Islet precursor cell (in vitro differentiated cells): ENCODE measurements around the gene C18orf63.
A peak's percentile ranks its signal among the peaks of the same experiment; 100 is the strongest.

Experiments
- DNase-seq: peaks from one replicate; pipeline ENCODE4 v3.0.0-alpha.2; 2018

C18orf63 gene

DNA sequence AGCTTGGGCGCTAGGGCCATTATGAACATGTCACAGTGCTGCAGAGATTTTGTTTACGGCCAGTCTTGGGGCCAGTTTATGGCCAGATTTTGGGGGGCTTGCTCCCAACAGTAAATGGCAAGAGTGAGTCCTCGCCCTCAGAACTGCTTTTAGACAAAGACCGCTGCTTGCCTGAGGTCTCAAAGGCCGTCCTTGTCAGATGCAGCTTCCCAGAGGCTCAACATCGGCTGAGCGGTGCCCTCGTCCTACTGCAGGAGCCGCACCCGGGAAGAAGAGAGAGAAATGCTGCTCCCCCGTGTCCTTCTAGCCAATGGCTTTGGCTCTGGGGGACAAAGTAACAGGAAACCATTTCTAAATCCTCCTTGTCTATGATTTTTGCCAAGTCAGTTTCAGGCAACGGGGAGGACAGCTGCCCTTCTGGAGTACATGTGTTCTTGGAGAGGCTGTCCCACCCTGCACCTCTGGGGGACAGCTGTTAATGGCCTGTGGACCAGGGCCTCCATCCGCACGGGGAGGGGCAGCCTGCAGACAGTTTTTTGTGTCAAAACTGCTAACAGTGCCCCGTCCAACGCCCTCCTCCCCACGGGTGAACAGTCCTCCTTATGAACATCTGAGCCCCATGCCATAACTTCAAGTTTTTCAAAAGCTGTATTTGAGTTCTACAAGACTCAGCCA is 66.1 kb downstream of the C18orf63 start:
- DNase-seq, result no peak

DNA sequence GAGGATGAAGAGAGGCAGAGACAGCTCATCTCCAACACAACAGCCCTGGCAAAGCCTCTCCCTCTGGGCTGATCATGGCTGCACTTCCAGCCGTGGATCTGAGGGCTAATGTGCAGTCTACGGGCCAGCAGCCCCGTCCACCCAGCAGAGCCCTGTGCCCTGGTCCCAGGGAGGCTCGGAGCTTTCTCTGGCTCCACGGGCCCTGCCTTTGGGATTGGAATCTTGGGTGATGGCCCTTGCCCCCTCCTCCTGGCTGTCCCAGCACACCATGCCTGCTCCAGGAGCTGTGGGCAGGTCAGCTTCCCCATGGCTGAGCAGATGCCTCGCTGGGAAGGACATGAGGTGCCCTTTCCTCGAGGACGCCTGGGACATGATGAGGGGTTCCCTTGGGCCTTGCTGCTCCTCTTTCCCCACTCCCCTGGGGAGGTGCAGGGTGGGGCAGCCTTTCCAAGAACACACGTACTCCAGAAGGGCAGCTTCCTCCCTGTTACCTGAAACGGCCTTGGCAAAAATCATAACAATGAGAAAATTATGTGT is 66.9 kb downstream of the C18orf63 start:
- DNase-seq, result no peak

DNA sequence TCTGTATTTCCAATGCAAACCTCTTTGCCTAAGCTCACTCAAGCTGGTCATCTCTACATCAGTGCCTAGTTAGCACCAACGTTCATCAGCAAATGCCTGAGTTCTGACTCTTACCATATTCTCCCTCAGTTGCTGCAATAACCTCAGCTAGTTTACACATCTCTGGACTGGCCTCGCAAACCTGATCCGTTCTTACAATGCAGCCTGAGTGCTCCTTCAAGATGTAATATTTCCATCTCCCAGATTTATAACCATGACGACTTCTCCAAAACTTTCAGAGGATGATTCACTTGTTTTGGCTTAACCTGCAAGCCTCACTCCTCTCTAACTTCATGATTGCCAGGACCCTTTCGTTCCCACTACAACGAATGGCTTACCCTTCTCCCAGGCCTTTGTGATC is 71.7 kb downstream of the C18orf63 start:
- no peak for DNase-seq

DNA sequence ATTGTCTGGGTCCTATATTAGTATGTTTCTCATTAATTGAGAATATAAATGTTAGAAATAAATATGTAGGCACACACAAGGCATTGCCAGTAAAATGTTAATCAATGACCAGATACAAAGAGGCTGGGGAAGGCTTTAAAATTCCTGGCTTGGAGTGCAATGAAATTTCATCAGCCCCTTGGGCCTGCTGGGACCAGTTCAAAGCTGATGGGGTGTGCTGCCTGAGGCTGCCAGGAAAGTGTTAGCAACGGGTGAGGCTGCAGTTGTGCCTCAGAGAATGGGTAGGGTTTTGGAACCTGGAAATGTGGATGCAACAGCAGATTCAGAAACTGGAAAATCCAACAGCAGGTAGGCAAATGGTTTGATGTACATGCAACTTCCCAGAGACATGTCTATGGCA is 72.6 kb downstream of the C18orf63 start:
- peak; percentile 19 for DNase-seq

DNA sequence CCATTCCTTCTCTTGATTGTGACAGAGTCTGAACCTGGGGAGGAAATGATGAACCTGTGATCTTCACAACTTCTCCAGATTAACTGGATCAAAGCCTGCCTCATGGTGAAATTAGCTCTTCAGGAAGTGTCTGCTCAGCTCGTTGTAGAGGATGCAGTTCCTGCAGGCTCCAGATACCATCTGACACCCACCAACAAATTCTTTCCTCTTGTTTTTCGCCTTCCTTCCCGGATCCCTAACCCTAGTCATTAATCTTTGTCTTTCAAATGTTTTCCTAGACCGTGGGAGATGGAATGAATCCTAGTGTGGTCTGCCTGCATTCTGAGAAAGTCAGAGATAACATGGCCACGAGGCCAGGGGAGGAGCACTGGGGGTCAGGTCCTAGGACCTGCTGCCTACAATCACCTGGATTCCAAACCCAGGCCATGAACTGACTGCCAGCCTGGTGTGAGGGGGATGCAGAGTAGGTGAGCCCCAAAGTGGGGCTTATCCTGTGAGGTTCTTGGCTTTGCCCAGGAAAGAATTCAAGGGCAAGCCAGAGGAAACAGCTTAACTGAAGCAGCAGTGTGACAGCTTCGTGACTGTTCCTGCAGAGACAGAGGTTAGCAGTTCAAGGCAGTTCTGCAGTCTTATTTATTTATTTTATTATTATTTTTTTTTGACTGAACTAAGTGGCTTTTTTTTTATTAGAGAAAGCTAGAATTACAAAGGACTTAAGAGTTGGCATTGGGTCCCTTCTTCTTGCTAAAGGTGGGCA is 73.7 kb downstream of the C18orf63 start:
- peak; percentile 40 for DNase-seq

DNA sequence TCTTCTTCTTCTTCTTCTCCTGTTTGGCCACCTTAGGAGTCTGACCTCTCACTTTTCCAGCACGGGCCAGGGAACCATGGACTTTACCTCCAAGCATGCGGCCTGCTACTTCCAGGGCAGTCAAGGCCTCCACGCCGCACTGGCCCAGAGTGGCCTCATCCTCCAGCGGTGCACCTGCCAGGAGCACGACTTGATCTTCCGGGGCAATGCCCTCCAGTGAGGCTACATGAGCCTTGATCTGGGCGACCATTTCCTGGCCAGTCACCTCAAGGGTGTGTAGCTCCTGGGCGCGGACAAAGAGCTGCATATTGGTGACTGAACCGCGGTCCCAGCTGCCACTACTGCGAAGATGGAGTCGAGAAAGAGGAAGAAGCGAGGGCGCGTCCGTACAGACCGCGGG is 74.4 kb downstream of the C18orf63 start:
- DNase-seq, result peak; percentile 32

DNA sequence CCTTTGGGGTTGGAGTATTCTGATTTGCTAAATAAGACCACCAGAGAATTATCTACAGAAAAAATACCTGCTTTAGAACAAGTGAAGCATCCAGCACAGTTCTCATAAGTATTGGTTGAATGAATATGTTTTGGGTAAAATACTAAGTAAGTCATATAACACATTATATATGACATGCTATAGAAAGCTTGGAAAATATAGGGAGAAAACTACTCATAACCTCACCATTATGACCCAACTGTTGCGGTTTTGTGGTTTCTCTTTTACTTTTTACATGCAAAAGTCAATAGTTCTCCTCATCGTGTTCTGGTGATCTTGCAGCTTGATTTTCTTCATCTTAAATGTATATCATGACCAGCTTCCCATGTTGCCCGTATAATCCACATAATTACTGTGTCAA is 75.3 kb downstream of the C18orf63 start:
- DNase-seq, result no peak

DNA sequence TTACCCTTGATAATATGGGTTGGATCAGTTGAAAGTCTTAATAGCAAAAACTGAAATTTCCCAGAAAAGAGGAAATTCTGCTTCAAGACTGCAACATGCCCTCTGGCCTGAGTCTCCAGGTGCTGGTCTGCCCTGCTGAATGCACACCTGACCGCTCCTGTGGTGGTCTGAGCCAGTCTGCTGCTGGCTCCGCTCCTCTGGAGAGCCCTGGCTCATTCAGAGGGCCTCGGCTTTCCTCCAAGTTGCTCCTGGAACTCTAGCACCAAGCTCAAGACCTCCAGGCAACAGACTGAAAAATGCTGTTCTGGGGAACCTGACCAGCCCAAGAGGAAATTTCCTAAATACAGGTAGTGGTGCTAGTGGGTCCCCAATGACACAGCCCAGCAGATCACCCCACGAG is 76.7 kb downstream of the C18orf63 start:
- DNase-seq, result no peak

DNA sequence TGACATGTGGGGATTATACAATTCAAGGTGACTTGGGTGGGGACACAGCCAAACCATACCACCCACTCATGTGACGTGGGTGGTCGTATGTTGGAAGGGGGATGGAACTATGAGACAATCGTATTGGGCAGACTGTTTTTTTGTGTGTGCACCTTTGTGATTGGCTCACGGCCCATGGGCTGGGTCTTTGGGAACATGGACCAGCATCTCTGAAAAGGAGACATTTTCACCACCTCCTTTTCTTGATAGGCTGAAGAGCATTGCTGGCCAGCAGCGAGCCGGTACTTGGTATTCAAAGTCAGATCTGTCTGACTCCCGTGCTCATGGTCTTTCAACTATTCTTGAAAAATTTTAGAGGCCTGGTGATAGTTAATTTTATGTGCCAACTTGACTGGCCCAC is 79.4 kb downstream of the C18orf63 start:
- DNase-seq, result no peak

DNA sequence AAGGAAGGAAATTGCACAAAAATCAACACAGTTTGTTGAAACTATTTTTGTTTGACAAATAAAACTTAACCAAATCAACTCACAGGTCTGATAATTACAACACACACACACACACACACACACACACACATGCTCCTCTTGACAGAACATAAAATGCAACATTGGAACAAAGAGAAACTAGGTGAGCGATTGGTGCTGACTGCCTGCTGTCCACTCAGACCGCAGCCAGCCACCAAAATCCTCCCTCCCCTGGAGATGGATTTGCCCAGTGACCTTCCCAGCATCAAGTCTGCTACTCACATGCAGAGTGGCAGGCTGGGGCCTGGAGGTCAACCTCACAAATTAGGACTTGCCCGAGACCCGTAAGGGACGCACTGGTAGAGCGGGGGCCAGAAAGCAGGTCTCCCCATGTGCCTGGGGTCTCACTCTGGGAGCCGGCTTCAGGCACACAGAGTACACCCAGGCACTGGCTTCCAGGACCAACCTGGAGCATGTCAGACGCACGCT is 80.1 kb downstream of the C18orf63 start:
- DNase-seq, result no peak

DNA sequence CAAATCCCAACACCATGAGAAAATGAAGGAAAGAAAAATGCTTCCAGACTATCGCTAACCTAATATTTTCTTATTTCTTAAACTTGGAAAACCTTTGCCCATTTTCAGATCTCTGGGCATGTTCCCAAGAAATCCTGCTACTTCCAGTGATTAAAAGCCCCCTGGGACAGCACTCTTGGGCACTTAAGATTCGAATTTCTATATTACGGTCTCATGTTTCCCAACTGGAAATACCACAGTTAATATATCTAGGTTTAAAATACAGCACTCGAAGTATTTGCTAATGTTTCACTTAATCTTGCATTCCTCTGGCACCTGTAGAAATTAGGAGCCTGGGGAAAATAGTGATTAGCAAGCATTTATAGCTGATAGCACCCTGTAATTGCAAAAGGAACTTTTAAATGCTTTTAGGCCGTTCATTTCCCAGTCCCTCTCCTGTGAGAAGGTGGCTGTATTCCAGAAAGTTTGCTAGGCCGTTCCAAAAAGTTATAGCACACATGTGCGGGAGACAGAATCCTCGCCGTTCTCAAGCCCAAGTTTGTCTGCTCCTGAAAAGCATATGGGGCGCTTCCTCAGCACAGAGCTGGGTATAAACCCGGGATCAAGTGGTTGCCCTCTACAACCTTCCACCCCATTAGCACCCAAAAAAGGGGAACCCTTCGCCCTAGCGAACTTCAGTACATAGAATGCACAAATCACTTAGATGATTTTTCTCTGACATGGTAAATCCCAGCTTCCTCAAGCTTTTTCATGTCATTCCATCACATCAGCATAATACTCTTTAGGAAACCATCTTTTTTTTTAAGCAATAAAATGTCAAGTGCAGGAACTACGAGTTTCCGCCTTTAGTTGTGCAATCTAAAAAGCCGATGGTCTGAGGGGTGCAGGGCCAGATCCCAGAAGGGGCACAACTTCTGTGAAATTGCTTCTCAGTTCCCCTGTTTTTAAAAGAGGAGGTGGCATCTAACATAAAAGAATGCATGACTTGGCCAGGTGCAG is 80.8 kb downstream of the C18orf63 start:
- no peak for DNase-seq

DNA sequence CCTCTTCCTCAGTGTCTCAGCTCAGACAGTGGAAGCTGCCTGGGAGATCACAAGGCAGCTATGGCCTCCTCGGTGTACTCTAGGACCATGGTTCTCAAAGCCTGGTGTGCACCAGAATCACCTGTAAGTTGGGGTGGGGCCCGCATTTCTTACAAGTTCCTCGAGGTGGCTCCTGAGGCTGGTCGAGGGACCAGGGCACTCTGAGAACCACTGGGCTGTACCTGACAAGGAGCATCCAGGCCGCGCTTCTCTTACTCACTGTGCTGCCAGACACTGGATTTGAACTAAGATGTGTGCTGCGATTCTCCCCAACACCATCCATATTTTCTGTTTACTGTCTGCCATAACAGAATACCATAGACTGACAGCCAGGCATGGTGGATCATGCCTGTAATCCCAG is 81.9 kb downstream of the C18orf63 start:
- DNase-seq, result no peak

DNA sequence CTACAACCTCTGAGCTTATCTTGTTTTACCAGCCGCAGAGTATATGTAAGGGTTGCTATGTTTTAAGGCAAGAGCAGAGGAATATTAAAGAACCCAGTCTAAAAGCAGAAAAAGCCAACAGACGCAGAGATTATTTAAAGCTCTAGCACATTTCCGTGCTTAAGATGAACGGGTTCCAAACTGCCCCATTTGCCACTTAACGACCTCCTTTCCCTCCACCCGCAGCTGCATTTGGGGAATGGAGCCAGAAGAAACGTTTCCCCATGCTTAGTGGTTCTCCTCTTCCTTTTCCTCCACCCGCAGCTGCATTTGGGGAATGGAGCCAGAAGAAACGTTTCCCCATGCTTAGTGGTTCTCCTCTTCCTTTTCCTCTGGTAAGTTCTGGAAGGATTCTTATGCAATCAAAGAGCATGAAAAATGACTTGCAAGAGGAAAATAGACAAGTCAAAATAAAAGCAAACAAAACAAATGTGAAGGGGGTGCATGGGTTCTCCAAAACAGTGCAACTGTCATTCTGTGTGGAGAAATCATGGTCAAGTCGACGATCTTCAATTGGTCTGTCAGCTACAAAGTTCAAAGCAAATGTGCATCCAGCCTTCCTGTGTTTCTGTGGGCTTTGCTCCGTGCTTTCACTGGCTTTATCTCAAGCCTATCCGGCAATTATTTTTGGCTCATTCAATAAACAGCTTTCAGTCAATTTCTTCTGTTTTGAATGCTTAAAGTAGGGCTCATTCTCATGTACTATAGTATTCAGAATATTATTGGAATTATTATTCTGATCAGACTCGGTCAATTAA is 83.7 kb downstream of the C18orf63 start:
- DNase-seq, result no peak

DNA sequence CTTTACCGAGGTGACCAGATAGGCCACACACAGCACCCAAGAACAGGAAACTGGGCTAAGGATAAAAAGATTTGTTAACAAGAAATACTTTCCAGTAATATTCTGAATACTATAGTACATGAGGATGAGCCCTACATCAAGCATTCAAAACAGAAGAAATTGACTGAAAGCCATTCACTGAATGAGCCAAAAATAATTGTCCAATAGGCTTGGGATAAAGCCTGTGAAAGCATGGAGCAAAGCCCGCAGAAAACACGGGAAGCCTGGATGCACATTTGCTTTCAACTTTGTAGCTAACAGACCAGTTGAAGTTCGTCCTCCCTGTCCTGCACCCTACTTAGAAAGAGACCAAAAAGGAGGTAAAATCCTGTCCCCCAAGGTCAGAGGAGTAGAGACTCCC is 85.2 kb downstream of the C18orf63 start:
- no peak for DNase-seq

DNA sequence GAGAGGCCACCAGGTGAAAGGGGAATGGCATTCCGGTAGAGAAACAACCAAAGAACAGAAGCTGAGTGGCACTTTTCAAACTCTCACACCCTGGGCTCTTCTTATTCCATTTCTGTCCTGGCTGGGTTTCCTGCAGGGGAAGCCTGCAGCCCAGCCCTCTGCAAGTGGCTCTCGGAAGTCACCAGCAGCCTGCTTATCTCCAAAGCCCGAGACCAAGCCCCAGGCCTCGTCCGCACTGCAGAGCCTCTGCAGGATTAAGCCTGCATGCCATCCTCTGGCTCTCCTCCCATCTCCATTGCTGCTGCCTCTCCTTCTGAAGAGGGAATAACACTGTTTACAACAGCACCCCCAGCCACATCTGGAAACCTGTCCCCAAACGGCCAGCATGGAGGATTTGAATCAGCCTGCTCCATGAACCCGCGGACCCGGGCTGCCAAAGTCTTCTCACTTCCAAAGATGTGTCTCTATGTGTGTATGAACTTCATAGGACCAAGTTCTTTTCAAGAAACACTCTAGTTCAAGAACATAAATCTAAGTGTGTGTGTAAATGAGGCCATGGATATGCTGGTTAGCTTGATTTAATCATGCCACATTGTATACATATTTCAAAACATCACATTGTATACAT is 87.3 kb downstream of the C18orf63 start:
- peak; percentile 75 for DNase-seq

DNA sequence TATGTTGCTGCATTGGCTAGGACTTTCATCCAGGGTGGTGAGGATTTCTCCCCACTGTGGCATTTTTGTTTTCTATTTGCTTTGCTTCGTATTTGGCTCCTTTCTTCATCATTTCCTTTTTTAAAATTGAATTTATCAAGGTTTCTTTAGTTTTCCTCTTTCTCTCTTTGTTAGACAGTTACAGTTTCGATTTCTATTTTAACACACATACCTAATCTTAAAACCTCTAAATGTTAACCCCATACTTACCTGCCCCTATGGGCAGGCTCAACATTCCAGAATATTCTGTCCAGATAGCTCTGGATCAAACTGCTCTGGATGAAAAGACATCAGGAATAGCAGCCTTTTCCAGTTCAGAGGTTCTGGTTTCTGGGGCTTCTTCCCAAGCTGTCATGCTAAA is 92.2 kb downstream of the C18orf63 start:
- DNase-seq, result no peak
